ENCODE measurements around the gene NMNAT1.

DNA sequence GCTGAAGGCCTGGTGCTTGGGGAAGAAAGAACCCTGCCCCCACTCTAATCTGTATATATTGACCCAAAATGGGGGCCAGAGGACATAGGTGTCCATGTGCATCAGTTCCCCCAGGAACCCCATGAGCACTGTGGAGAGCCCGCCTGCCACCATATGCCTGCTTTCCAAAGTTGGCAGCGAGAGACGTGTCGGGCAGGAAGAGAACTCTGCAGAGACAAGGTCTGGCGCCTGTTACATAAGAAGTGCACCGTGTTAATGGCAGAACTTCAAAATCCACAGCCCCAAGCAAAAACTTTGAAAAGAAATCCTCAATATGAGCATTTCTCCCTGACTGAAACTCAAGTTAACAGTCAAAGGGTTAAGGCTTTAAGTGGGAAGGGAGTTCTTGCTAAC, 41.2 kb upstream of the NMNAT1 start:
- TF ChIP-seq CTCF (IDR thresholded peaks at IDR 0.05) (no peak), ZFX (IDR thresholded peaks at IDR 0.05; ENCODE audit: borderline replicate concordance) (no peak)
